H1 (cell line): Measurements from ENCODE around the gene SLC24A3. TPM values are rescaled to one million over a fixed set of nuclear protein-coding genes. Genes with fewer than 3 reads are reported as not detected.

Experiments used
- EGR1 ChIP-seq: IDR thresholded peaks from 2 replicates; pipeline ENCODE4 v1.6.1; 2011; ENCODE audit warnings: low read depth, low read length, borderline replicate concordance
- NANOG ChIP-seq: IDR thresholded peaks from 2 replicates; pipeline ENCODE4 v1.6.1; 2011; ENCODE audit warnings: low read length, low read depth, mild to moderate bottlenecking, inconsistent platforms; ENCODE audit not compliant: insufficient read depth, poor library complexity, severe bottlenecking
- RBBP5 ChIP-seq: IDR thresholded peaks from 2 replicates; pipeline ENCODE4 v1.7.1; 2012; ENCODE audit warnings: low read depth, mild to moderate bottlenecking, inconsistent platforms, low read length, moderate library complexity, borderline replicate concordance
- polyA plus RNA-seq, 7 experiments: library from polyadenylated mRNA; depleted of rRNA in 3 of 7; stranded (reverse) in 5 of 7; unstranded in 2 of 7; fragments of >200 nt in 5 of 7; fragments of 200-250 nt in 2 of 7; gene quantifications; 1 replicate in 5 of 7; 2 replicates in 1 of 7; 4 replicates in 1 of 7; pipeline versions ENCODE4 v1.2.1 to v1.2.3, GENCODE V29; 2011 to 2013; ENCODE audit warnings: missing spikeins in 2 of 7, mixed read lengths in 2 of 7
- total RNA-seq: library from RNA; stranded (reverse); fragmentation: NEBNext Ultra II Directional; extraction: Animal tissue kit (Norgen Biotek cat#: 25700); gene quantifications from 2 replicates; pipeline ENCODE4 v1.2.1, GENCODE V29; 2021
- TF ChIP-seq, protein P1 (sequence below): fragments of 300-600 bp; sonication (generic); IDR thresholded peaks from 2 replicates; pipeline ENCODE4 v1.7.1; 2012; ENCODE audit warnings: low read length, moderate library complexity, mild to moderate bottlenecking, inconsistent platforms; ENCODE audit not compliant: insufficient replicate concordance

The SLC24A3 gene
- total and polyA plus RNA-seq, 2 of the 8 experiments (the other 6 are each of a cell fraction or from before 2014, with no cell fraction given) = 4.5 to 6.3 TPM

DNA sequence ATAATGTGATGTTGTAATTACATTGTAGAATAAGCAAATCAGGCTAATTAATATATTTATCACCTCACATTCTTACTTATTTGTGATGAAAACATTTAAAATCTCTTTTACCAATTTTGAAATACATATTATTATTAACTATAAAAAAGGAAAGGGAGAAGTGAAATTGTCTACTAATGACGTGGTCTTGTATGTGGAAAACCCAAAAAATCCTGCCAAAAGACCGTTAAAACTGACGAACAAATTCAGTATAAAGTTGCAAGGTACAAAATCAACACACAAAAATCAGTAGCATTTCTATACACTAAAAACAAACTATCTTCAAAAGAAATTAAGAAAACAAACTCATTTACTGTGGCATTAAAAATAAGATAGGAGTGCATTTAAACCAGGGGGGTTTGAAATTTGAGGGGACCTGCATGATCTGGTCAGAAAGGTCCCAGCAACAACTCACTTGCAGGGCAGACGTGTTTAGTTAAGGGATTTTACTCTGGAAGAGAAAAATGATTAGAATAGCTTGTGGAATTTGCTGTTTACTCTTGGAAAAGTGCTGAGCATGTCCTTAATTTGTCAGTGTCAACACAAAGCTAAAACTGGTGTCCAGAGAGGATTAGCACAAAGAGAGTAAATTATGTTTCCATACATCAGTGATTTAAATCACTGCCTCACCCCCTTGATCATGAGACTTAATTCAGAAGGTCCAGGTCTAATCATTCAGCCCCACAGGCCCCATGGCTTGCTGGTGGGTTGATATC lies 310.6 kb downstream of the SLC24A3 start (continued):
- TF ChIP-seq, protein P1, sequence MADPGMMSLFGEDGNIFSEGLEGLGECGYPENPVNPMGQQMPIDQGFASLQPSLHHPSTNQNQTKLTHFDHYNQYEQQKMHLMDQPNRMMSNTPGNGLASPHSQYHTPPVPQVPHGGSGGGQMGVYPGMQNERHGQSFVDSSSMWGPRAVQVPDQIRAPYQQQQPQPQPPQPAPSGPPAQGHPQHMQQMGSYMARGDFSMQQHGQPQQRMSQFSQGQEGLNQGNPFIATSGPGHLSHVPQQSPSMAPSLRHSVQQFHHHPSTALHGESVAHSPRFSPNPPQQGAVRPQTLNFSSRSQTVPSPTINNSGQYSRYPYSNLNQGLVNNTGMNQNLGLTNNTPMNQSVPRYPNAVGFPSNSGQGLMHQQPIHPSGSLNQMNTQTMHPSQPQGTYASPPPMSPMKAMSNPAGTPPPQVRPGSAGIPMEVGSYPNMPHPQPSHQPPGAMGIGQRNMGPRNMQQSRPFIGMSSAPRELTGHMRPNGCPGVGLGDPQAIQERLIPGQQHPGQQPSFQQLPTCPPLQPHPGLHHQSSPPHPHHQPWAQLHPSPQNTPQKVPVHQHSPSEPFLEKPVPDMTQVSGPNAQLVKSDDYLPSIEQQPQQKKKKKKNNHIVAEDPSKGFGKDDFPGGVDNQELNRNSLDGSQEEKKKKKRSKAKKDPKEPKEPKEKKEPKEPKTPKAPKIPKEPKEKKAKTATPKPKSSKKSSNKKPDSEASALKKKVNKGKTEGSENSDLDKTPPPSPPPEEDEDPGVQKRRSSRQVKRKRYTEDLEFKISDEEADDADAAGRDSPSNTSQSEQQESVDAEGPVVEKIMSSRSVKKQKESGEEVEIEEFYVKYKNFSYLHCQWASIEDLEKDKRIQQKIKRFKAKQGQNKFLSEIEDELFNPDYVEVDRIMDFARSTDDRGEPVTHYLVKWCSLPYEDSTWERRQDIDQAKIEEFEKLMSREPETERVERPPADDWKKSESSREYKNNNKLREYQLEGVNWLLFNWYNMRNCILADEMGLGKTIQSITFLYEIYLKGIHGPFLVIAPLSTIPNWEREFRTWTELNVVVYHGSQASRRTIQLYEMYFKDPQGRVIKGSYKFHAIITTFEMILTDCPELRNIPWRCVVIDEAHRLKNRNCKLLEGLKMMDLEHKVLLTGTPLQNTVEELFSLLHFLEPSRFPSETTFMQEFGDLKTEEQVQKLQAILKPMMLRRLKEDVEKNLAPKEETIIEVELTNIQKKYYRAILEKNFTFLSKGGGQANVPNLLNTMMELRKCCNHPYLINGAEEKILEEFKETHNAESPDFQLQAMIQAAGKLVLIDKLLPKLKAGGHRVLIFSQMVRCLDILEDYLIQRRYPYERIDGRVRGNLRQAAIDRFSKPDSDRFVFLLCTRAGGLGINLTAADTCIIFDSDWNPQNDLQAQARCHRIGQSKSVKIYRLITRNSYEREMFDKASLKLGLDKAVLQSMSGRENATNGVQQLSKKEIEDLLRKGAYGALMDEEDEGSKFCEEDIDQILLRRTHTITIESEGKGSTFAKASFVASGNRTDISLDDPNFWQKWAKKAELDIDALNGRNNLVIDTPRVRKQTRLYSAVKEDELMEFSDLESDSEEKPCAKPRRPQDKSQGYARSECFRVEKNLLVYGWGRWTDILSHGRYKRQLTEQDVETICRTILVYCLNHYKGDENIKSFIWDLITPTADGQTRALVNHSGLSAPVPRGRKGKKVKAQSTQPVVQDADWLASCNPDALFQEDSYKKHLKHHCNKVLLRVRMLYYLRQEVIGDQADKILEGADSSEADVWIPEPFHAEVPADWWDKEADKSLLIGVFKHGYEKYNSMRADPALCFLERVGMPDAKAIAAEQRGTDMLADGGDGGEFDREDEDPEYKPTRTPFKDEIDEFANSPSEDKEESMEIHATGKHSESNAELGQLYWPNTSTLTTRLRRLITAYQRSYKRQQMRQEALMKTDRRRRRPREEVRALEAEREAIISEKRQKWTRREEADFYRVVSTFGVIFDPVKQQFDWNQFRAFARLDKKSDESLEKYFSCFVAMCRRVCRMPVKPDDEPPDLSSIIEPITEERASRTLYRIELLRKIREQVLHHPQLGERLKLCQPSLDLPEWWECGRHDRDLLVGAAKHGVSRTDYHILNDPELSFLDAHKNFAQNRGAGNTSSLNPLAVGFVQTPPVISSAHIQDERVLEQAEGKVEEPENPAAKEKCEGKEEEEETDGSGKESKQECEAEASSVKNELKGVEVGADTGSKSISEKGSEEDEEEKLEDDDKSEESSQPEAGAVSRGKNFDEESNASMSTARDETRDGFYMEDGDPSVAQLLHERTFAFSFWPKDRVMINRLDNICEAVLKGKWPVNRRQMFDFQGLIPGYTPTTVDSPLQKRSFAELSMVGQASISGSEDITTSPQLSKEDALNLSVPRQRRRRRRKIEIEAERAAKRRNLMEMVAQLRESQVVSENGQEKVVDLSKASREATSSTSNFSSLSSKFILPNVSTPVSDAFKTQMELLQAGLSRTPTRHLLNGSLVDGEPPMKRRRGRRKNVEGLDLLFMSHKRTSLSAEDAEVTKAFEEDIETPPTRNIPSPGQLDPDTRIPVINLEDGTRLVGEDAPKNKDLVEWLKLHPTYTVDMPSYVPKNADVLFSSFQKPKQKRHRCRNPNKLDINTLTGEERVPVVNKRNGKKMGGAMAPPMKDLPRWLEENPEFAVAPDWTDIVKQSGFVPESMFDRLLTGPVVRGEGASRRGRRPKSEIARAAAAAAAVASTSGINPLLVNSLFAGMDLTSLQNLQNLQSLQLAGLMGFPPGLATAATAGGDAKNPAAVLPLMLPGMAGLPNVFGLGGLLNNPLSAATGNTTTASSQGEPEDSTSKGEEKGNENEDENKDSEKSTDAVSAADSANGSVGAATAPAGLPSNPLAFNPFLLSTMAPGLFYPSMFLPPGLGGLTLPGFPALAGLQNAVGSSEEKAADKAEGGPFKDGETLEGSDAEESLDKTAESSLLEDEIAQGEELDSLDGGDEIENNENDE = no peak
- no peak for TF ChIP-seq EGR1
- TF ChIP-seq RBBP5 = no peak
- no peak for TF ChIP-seq NANOG
